Muscle layer of duodenum (tissue), 2 donors: Measurements from ENCODE around the gene F12.
A peak's percentile ranks its signal among the peaks of the same experiment; 100 is the strongest.

Source experiments
- H3K27ac ChIP-seq: one replicate; pipeline ENCODE4 v1.7.0; 2013; ENCODE audit warnings: mild to moderate bottlenecking, low read length
- H3K27me3 ChIP-seq: one replicate; pipeline ENCODE4 v1.7.0; 2013; ENCODE audit warnings: low read depth, mild to moderate bottlenecking, control low read depth, low read length
- H3K36me3 ChIP-seq, 2 donors: one replicate each; pipeline ENCODE4 v1.7.0; 2013; ENCODE audit warnings: low read length in 2 of 2, control low read depth in 1 of 2, mild to moderate bottlenecking in 1 of 2; ENCODE audit not compliant: insufficient read depth in 2 of 2, control insufficient read depth in 1 of 2
- H3K4me1 ChIP-seq, 2 donors: one replicate each; pipeline ENCODE4 v1.7.0; 2013; ENCODE audit warnings: low read length in 2 of 2, mild to moderate bottlenecking in 2 of 2, control low read depth in 1 of 2, moderate library complexity in 1 of 2; ENCODE audit not compliant: insufficient read depth in 2 of 2, control insufficient read depth in 1 of 2
- H3K4me3 ChIP-seq, 2 donors: one replicate each; pipeline ENCODE4 v1.7.0; 2013; ENCODE audit warnings: low read length in 2 of 2, low read depth in 1 of 2, mild to moderate bottlenecking in 1 of 2
- H3K9me3 ChIP-seq, 2 donors: one replicate each; pipeline ENCODE4 v1.7.0; 2013; ENCODE audit warnings: low read length in 2 of 2, control low read depth in 1 of 2, mild to moderate bottlenecking in 1 of 2; ENCODE audit not compliant: control insufficient read depth in 1 of 2
- donor health status: healthy.

F12 gene

GRCh38 chr5:177409043-177409801, at the start of gene F12:
TSS of gene F12 (minus strand) at chr5:177409564. CDS start at chr5:177409527, 37 bp downstream.
- no peaks in the 10 kb centered on the region for H3K27me3 ChIP-seq
- H3K4me3 ChIP-seq, result no peak within 1 kb of the TSS
- H3K27ac ChIP-seq, result no peak within 1 kb of the TSS

GRCh38 chr5:177458912-177459350, 49.6 kb upstream of the F12 start:
- H3K36me3 ChIP-seq, result peaks cover 4 to 34% of the 10 kb centered on the region in 2 donors
- no peaks in the 10 kb centered on the region for H3K9me3 ChIP-seq

More at GRCh38 chr5:177409043-177409801, at the start of gene F12:
- H3K9me3 ChIP-seq, result no peaks in the 10 kb centered on the region
- peaks cover 0 to 6% of the 10 kb centered on the region in 2 donors for H3K4me1 ChIP-seq
- no peaks in the 10 kb centered on the region for H3K36me3 ChIP-seq

GRCh38 chr5:177457852-177458681, 48.7 kb upstream of the F12 start:
- H3K9me3 ChIP-seq, result no peaks in the 10 kb centered on the region
- no peak overlapping the region for H3K4me3 ChIP-seq
- peaks cover 0 to 34% of the 10 kb centered on the region in 2 donors for H3K36me3 ChIP-seq
- no peak overlapping the region for H3K27ac ChIP-seq
- peaks cover 0 to 35% of the 10 kb centered on the region in 2 donors for H3K4me1 ChIP-seq
- no peaks in the 10 kb centered on the region for H3K27me3 ChIP-seq

More at GRCh38 chr5:177458912-177459350, 49.6 kb upstream of the F12 start:
- Histone ChIP-seq H3K4me1 (peaks cover 0 to 31% of the 10 kb centered on the region in 2 donors), H3K27ac (no peak overlapping the region), H3K4me3 (no peak overlapping the region), H3K27me3 (no peaks in the 10 kb centered on the region)

- peaks cover 0 to 28% of the 10 kb centered on the region in 2 donors for H3K36me3 ChIP-seq
- H3K4me1 ChIP-seq, result peaks cover 0 to 35% of the 10 kb centered on the region in 2 donors
- no peaks in the 10 kb centered on the region for H3K9me3 ChIP-seq
- H3K27ac ChIP-seq, result no peak overlapping the region
- no peaks in the 10 kb centered on the region for H3K27me3 ChIP-seq
- H3K4me3 ChIP-seq, result no peak overlapping the region
Measured at GRCh38 chr5:177456976-177457851, 47.9 kb upstream of the F12 start.

GRCh38 chr5:177456591-177456964, 47.2 kb upstream of the F12 start:
- Histone ChIP-seq H3K27me3 (no peaks in the 10 kb centered on the region), H3K4me3 (peak overlapping the region in 1 of 2 donors; percentile 78), H3K27ac (no peak overlapping the region), H3K4me1 (peaks cover 0 to 35% of the 10 kb centered on the region in 2 donors), H3K36me3 (peaks cover 0 to 27% of the 10 kb centered on the region in 2 donors), H3K9me3 (no peaks in the 10 kb centered on the region)

- peaks cover 0 to 27% of the 10 kb centered on the region in 2 donors for H3K36me3 ChIP-seq
- no peaks in the 10 kb centered on the region for H3K27me3 ChIP-seq
- H3K4me1 ChIP-seq, result peaks cover 0 to 35% of the 10 kb centered on the region in 2 donors
- H3K27ac ChIP-seq, result no peak overlapping the region
- H3K4me3 ChIP-seq, result peak overlapping the region; percentile 53 to 78
- no peaks in the 10 kb centered on the region for H3K9me3 ChIP-seq
Measured at GRCh38 chr5:177455661-177456590, 46.6 kb upstream of the F12 start.

- Histone ChIP-seq H3K27me3 (no peaks in the 10 kb centered on the region), H3K9me3 (no peaks in the 10 kb centered on the region), H3K4me1 (peaks cover 0 to 35% of the 10 kb centered on the region in 2 donors), H3K36me3 (peaks cover 0 to 22% of the 10 kb centered on the region in 2 donors), H3K27ac (no peak overlapping the region), H3K4me3 (peak overlapping the region; percentile 53 to 78)
Measured at GRCh38 chr5:177455036-177455660, 45.8 kb upstream of the F12 start.

GRCh38 chr5:177454397-177455035, 45.2 kb upstream of the F12 start:
- Histone ChIP-seq H3K27ac (no peak overlapping the region), H3K27me3 (no peaks in the 10 kb centered on the region), H3K36me3 (peaks cover 0 to 16% of the 10 kb centered on the region in 2 donors), H3K4me3 (peak overlapping the region; percentile 12 to 78), H3K9me3 (no peaks in the 10 kb centered on the region), H3K4me1 (peaks cover 0 to 35% of the 10 kb centered on the region in 2 donors)

GRCh38 chr5:177453852-177454396, 44.6 kb upstream of the F12 start:
- no peaks in the 10 kb centered on the region for H3K9me3 ChIP-seq
- H3K4me3 ChIP-seq, result peak overlapping the region; percentile 12 to 78
- H3K4me1 ChIP-seq, result peaks cover 0 to 35% of the 10 kb centered on the region in 2 donors
- H3K27ac ChIP-seq, result no peak overlapping the region
- H3K27me3 ChIP-seq, result no peaks in the 10 kb centered on the region
- peaks cover 0 to 10% of the 10 kb centered on the region in 2 donors for H3K36me3 ChIP-seq
